Body of pancreas (tissue), 4 donors: Measurements from ENCODE around the gene PPP2R5C.

Experiments
- CTCF ChIP-seq, 7 experiments: fragments of 450-650 bp in 4 of 7; fragments of 200-600 bp in 3 of 7; sonication (generic) in 3 of 7; IDR thresholded peaks; one replicate each; pipeline ENCODE4 v1.5.1; 2016 to 2019; ENCODE audit warnings: antibody characterized with exemption in 7 of 7
- POLR2A ChIP-seq, 3 donors: fragments of 450-650 bp; IDR thresholded peaks; one replicate each; pipeline ENCODE4 v1.6.1; 2016; ENCODE audit warnings: antibody characterized with exemption in 3 of 3, mild to moderate bottlenecking in 2 of 3

GRCh38 chr14:101780887-101781239, 19.4 kb downstream of the PPP2R5C start:
- no peak for TF ChIP-seq CTCF (IDR thresholded peaks at IDR 0.05)
- no peak for TF ChIP-seq POLR2A (IDR thresholded peaks at IDR 0.05)
